CD4-positive, alpha-beta T cell (primary cell): ENCODE measurements around the gene TNRC18. TPM values are rescaled to one million over a fixed set of nuclear protein-coding genes. Genes with fewer than 3 reads are reported as not detected.

Experiments used
- ATAC-seq: fragments of 200-7000 bp; cut with Tn5 transposase; one replicate; pipeline ENCODE4 v1.10.0; 2022; ENCODE audit warnings: mild to moderate bottlenecking; ENCODE audit not compliant: poor library complexity
- CTCF ChIA-PET: fragments of 350-600 bp; sonication (Branson Sonifier 250); formaldehyde crosslinking; loops from one replicate; lab custom pipeline; 2021; ENCODE audit warnings: antibody characterized with exemption, inconsistent platforms; lab: Charles Lee
- POLR2A ChIA-PET: fragments of 350-600 bp; sonication (Branson Sonifier 250); formaldehyde crosslinking; loops from one replicate; lab custom pipeline; 2021; ENCODE audit warnings: antibody characterized with exemption, inconsistent platforms; lab: Charles Lee
- DNase-seq, 14 experiments: peaks; one replicate each; pipeline ENCODE4 v3.0.0-alpha.2; 2013 to 2020; ENCODE audit warnings: mixed read lengths in 2 of 14
- H3K27ac ChIP-seq, 2 donors: one replicate each; pipeline versions ENCODE4 v1.5.1 to v1.7.0; 2013; ENCODE audit warnings: low read length in 2 of 2, low read depth in 1 of 2, mild to moderate bottlenecking in 1 of 2
- H3K27me3 ChIP-seq, 2 experiments: 1 replicate in 1 of 2; 2 replicates in 1 of 2; pipeline versions ENCODE4 v1.6.1 to v1.7.0; 2013; ENCODE audit warnings: low read length in 2 of 2, control low read depth in 1 of 2, mild to moderate bottlenecking in 1 of 2, moderate library complexity in 1 of 2; ENCODE audit not compliant: insufficient read depth in 2 of 2, control insufficient read depth in 1 of 2
- H3K36me3 ChIP-seq: one replicate; pipeline ENCODE4 v1.6.1; 2013; ENCODE audit warnings: low read length, control low read depth; ENCODE audit not compliant: insufficient read depth
- H3K4me1 ChIP-seq: one replicate; pipeline ENCODE4 v1.6.1; 2013; ENCODE audit warnings: low read length, control low read depth; ENCODE audit not compliant: insufficient read depth
- H3K4me3 ChIP-seq: one replicate; pipeline ENCODE4 v1.5.1; 2013; ENCODE audit warnings: mild to moderate bottlenecking, low read length, moderate library complexity
- H3K9me3 ChIP-seq, 2 experiments: 1 replicate in 1 of 2; 2 replicates in 1 of 2; pipeline versions ENCODE4 v1.6.1 to v1.7.0; 2013; ENCODE audit warnings: low read length in 2 of 2, mild to moderate bottlenecking in 2 of 2, control low read depth in 1 of 2, moderate library complexity in 1 of 2; ENCODE audit not compliant: control insufficient read depth in 1 of 2, insufficient read depth in 1 of 2
- H3K27ac Mint-ChIP-seq: one replicate; pipeline ENCODE4 v1.8.0; 2020; ENCODE audit warnings: mixed read lengths
- H3K27me3 Mint-ChIP-seq: one replicate; pipeline ENCODE4 v1.8.0; 2021; ENCODE audit warnings: mixed read lengths
- H3K36me3 Mint-ChIP-seq: one replicate; pipeline ENCODE4 v1.8.0; 2021; ENCODE audit warnings: low read depth, mixed read lengths
- H3K4me1 Mint-ChIP-seq: one replicate; pipeline ENCODE4 v1.8.0; 2021; ENCODE audit warnings: low read depth, mixed read lengths
- H3K4me3 Mint-ChIP-seq: one replicate; pipeline ENCODE4 v1.8.0; 2020; ENCODE audit warnings: mild to moderate bottlenecking, mixed read lengths
- H3K9me3 Mint-ChIP-seq: one replicate; pipeline ENCODE4 v1.8.0; 2020; ENCODE audit warnings: mixed read lengths
- intact Hi-C, 2 experiments: fragments of 100-400 bp; cut with DNase I in 1 of 2; cut with micrococcal nuclease in 1 of 2; formaldehyde crosslinking; loops; one replicate each; pipeline versions ENCODE4 v1.15.1 to v1.9.0; 2023 to 2025; cut with DNase I, micrococcal nuclease
- total RNA-seq, 174 experiments: library from RNA in 2 of 174; stranded (reverse) in 2 of 174; gene quantifications; one replicate each; pipeline ENCODE4 v1.2.3 and lab custom pipeline; 2021 to 2026
- TF ChIP-seq, protein P1 (sequence below): fragments of 200-600 bp; IDR thresholded peaks from one replicate; pipeline ENCODE4 v1.8.0; 2022; ENCODE audit warnings: antibody characterized with exemption, mild to moderate bottlenecking

TNRC18 gene
- total RNA-seq, 2 experiments from 2014 or later = 69.9 TPM

DNA sequence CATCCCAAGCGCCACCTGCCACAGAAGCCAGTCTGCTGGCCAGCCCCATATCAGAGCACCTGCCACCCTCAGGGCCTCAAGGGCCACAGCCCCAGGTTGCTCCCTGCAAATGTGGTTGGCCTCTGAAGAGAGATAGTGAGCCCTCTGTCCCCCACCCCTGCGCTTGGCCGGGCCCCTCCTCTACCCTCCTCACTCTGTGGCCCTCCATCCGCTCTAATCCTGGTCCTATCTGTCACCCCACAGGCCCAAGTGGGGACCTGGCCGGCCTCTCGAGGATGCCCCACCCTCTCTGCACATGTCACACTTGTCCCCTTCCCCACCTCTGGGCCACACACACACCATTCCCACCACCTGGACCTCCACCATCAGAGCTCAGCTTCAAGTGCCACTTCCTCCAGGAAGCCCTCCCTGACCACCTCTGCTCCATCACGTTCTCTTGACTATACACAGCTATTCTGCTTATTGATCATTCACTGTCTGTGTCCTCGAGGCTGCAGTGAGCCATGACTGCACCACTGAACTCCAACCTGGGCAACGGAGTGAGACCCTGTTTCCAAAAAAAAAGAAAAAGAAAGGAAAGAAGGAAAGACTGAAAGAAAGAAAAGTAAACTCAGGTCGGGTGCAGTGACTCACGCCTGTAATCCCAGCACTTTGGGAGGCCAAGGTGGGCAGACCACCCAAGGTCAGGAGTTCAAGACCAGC is 42.4 kb downstream of the TNRC18 start:
- ChIA-PET POLR2A (no interaction called here), CTCF (interaction anchor here (0.6 kb wide), 1 partner anchor 27 kb away, joined by 4 read pairs; no protein-coding TSS in a partner anchor)
- H3K27me3 Mint-ChIP-seq = no peaks in the 10 kb centered on the region
- no peak overlapping the region for H3K4me3 Mint-ChIP-seq
- no peak for DNase-seq
- intact Hi-C loops = no loop called here
- ATAC-seq = no peak
- peaks cover 13% of the 10 kb centered on the region for H3K4me1 Mint-ChIP-seq
- Histone ChIP-seq H3K4me3 (no peak overlapping the region), H3K9me3 (no peaks in the 10 kb centered on the region), H3K36me3 (peaks cover 41% of the 10 kb centered on the region), H3K27me3 (no peaks in the 10 kb centered on the region), H3K4me1 (peaks cover 50% of the 10 kb centered on the region), H3K27ac (no peak overlapping the region)
- no peak overlapping the region for H3K27ac Mint-ChIP-seq
- no peaks in the 10 kb centered on the region for H3K9me3 Mint-ChIP-seq
- TF ChIP-seq, protein P1, sequence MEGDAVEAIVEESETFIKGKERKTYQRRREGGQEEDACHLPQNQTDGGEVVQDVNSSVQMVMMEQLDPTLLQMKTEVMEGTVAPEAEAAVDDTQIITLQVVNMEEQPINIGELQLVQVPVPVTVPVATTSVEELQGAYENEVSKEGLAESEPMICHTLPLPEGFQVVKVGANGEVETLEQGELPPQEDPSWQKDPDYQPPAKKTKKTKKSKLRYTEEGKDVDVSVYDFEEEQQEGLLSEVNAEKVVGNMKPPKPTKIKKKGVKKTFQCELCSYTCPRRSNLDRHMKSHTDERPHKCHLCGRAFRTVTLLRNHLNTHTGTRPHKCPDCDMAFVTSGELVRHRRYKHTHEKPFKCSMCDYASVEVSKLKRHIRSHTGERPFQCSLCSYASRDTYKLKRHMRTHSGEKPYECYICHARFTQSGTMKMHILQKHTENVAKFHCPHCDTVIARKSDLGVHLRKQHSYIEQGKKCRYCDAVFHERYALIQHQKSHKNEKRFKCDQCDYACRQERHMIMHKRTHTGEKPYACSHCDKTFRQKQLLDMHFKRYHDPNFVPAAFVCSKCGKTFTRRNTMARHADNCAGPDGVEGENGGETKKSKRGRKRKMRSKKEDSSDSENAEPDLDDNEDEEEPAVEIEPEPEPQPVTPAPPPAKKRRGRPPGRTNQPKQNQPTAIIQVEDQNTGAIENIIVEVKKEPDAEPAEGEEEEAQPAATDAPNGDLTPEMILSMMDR = no peak
- peaks cover 24% of the 10 kb centered on the region for H3K36me3 Mint-ChIP-seq

DNA sequence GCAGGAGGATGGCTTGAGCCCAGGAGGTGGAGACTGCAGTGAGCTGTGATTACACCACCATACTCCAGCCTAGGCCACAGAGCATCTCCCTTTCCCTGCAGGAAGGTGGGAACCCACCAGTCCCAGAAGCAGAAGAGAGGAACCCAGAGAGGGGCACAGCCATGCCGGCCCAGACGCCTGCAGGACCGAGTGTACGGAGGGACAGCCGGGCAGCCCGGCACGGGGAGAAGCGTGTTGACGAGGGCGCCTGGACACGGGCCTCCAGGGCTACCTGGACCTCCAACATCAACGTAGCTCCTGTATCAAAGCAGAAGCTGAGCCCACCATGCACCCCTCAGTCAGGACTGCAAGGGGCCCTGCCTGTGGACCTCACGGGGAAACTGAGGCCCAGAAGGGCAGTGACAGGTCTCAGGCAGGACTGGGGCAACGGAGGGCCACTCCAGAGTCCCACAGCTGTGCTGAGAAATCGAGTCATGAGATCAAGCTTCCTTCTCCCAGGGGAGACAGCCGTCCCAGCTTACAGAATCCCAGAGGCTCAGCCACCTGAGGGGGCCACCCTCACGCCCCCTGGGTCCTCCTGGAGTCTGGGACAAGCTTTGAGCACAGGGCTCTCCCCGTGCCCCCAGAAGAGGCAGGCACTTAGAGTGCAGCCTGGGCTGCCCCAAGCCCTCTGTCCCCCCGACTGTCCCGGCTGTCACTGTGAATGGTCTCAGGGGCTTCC is 43.1 kb downstream of the TNRC18 start:
- H3K4me1 ChIP-seq = peaks cover 57% of the 10 kb centered on the region
- H3K36me3 Mint-ChIP-seq = peaks cover 24% of the 10 kb centered on the region
- H3K27me3 ChIP-seq = no peaks in the 10 kb centered on the region
- ATAC-seq = no peak
- ChIA-PET POLR2A (no interaction called here), CTCF (interaction anchor here (0.6 to 1.0 kb wide), 2 partner anchors 14 to 28 kb away, joined by 4 read pairs; no protein-coding TSS in a partner anchor)
- H3K4me1 Mint-ChIP-seq = peaks cover 18% of the 10 kb centered on the region
- H3K4me3 Mint-ChIP-seq = no peak overlapping the region
- no peak overlapping the region for H3K27ac ChIP-seq
- no peak overlapping the region for H3K4me3 ChIP-seq
- no peaks in the 10 kb centered on the region for H3K9me3 ChIP-seq
- H3K27me3 Mint-ChIP-seq = no peaks in the 10 kb centered on the region
- H3K9me3 Mint-ChIP-seq = no peaks in the 10 kb centered on the region
- no peak for DNase-seq
- intact Hi-C loops = no loop called here
- peaks cover 41% of the 10 kb centered on the region for H3K36me3 ChIP-seq
- TF ChIP-seq, protein P1 = no peak
- H3K27ac Mint-ChIP-seq = no peak overlapping the region

DNA sequence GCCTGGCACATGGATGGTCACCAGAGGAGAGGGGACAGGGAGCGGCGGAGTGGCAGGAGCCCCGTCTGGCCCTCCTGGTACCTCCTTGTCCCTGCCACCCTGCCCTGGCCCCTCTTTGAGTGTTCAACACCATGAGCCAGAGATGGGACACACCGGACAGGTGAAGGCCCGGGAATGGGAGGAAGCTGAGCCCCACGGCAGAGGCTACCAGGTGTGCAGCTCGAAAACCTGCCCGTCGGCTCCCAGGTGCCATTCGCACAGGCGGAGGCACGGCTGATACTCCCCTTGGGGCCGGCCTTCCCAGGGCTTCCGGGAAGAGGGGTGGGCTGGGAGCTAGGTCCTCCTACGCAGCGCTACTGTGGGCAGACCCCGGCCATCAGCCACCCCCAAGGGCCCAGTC is 44.1 kb downstream of the TNRC18 start:
- no peaks in the 10 kb centered on the region for H3K9me3 ChIP-seq
- Mint-ChIP-seq H3K4me1 (peaks cover 18% of the 10 kb centered on the region), H3K27me3 (no peaks in the 10 kb centered on the region), H3K9me3 (no peaks in the 10 kb centered on the region), H3K36me3 (peaks cover 28% of the 10 kb centered on the region), H3K27ac (no peak overlapping the region), H3K4me3 (no peak overlapping the region)
- H3K36me3 ChIP-seq = peaks cover 44% of the 10 kb centered on the region
- DNase-seq (no peak), ATAC-seq (no peak)
- TF ChIP-seq, protein P1 = no peak
- H3K4me1 ChIP-seq = peaks cover 52% of the 10 kb centered on the region
- H3K27me3 ChIP-seq = no peaks in the 10 kb centered on the region
- ChIA-PET POLR2A (interaction anchor here (0.8 kb wide), 1 partner anchor 17 kb away, joined by 4 read pairs; no protein-coding TSS in a partner anchor), CTCF (interaction anchor here (1.0 kb wide), 1 partner anchor 13 kb away, joined by 4 read pairs; no protein-coding TSS in a partner anchor)
- H3K27ac ChIP-seq = no peak overlapping the region
- H3K4me3 ChIP-seq = no peak overlapping the region
- intact Hi-C loops = no loop called here
